Measurements from ENCODE around the gene SCN1B.

DNA sequence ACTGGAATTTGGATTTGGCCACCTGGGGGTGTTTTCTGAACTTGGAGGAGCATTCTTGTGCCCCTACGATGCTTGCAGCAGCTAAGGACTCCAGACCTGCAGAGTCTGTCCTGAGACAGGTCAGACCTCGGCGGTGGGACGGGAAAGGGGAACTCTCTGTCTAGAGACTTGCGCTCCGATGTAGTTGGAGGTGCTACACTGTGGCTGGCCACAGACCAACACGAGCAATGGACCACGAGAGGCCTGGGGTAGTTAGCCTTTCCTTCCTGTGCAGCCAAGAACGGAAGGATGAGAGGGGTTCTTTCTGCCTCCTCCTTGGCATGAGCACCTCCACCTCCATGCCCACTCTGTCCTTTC is 36.0 kb upstream of the SCN1B start:
- TF ChIP-seq, protein P1, sequence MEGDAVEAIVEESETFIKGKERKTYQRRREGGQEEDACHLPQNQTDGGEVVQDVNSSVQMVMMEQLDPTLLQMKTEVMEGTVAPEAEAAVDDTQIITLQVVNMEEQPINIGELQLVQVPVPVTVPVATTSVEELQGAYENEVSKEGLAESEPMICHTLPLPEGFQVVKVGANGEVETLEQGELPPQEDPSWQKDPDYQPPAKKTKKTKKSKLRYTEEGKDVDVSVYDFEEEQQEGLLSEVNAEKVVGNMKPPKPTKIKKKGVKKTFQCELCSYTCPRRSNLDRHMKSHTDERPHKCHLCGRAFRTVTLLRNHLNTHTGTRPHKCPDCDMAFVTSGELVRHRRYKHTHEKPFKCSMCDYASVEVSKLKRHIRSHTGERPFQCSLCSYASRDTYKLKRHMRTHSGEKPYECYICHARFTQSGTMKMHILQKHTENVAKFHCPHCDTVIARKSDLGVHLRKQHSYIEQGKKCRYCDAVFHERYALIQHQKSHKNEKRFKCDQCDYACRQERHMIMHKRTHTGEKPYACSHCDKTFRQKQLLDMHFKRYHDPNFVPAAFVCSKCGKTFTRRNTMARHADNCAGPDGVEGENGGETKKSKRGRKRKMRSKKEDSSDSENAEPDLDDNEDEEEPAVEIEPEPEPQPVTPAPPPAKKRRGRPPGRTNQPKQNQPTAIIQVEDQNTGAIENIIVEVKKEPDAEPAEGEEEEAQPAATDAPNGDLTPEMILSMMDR (IDR thresholded peaks at IDR 0.05), result no peak
- TF ChIP-seq, protein P2, sequence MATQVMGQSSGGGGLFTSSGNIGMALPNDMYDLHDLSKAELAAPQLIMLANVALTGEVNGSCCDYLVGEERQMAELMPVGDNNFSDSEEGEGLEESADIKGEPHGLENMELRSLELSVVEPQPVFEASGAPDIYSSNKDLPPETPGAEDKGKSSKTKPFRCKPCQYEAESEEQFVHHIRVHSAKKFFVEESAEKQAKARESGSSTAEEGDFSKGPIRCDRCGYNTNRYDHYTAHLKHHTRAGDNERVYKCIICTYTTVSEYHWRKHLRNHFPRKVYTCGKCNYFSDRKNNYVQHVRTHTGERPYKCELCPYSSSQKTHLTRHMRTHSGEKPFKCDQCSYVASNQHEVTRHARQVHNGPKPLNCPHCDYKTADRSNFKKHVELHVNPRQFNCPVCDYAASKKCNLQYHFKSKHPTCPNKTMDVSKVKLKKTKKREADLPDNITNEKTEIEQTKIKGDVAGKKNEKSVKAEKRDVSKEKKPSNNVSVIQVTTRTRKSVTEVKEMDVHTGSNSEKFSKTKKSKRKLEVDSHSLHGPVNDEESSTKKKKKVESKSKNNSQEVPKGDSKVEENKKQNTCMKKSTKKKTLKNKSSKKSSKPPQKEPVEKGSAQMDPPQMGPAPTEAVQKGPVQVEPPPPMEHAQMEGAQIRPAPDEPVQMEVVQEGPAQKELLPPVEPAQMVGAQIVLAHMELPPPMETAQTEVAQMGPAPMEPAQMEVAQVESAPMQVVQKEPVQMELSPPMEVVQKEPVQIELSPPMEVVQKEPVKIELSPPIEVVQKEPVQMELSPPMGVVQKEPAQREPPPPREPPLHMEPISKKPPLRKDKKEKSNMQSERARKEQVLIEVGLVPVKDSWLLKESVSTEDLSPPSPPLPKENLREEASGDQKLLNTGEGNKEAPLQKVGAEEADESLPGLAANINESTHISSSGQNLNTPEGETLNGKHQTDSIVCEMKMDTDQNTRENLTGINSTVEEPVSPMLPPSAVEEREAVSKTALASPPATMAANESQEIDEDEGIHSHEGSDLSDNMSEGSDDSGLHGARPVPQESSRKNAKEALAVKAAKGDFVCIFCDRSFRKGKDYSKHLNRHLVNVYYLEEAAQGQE (IDR thresholded peaks at IDR 0.05), result no peak
- no peak for TF ChIP-seq TP53 (CRISPR knock-in tag; IDR thresholded peaks at IDR 0.05)
- TF ChIP-seq POLR2A (IDR thresholded peaks at IDR 0.05; ENCODE audit: low read length), result no peak
- TF ChIP-seq EP300 (IDR thresholded peaks at IDR 0.05), result no peak
- TF ChIP-seq, protein P3, sequence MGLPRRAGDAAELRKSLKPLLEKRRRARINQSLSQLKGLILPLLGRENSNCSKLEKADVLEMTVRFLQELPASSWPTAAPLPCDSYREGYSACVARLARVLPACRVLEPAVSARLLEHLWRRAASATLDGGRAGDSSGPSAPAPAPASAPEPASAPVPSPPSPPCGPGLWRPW (IDR thresholded peaks at IDR 0.05), result no peak
- TF ChIP-seq, protein P4, sequence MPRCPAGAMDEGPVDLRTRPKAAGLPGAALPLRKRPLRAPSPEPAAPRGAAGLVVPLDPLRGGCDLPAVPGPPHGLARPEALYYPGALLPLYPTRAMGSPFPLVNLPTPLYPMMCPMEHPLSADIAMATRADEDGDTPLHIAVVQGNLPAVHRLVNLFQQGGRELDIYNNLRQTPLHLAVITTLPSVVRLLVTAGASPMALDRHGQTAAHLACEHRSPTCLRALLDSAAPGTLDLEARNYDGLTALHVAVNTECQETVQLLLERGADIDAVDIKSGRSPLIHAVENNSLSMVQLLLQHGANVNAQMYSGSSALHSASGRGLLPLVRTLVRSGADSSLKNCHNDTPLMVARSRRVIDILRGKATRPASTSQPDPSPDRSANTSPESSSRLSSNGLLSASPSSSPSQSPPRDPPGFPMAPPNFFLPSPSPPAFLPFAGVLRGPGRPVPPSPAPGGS (IDR thresholded peaks at IDR 0.05), result no peak
- TF ChIP-seq RCOR1 (IDR thresholded peaks at IDR 0.05; ENCODE audit: low read depth, low read length), result no peak
